GM06990 (cell line): ENCODE data around the gene ARHGAP8.

Experiments
- DNase-seq: peaks from one replicate; pipeline ENCODE4 v3.0.0-alpha.2; 2011; ENCODE audit not compliant: insufficient read length; ENCODE audit errors: extremely low read depth
- H3K27me3 ChIP-seq: replicated peaks from 2 replicates; pipeline ENCODE4 v1.6.0; 2011; ENCODE audit warnings: low read length; ENCODE audit not compliant: control insufficient read depth, insufficient read depth
- H3K36me3 ChIP-seq: 2 replicates; pipeline ENCODE4 v1.5.1; 2011; ENCODE audit warnings: low read length; ENCODE audit not compliant: control insufficient read depth, insufficient read depth
- H3K4me3 ChIP-seq: replicated peaks from 2 replicates; pipeline ENCODE4 v1.5.1; 2011; ENCODE audit warnings: low read depth, mild to moderate bottlenecking, control low read depth, low read length
- TF ChIP-seq, protein P1 (sequence below): IDR thresholded peaks from 2 replicates; pipeline ENCODE4 v1.5.1; 2011; ENCODE audit warnings: low read length, control low read depth, mild to moderate bottlenecking, inconsistent platforms; ENCODE audit not compliant: insufficient read depth, poor library complexity, severe bottlenecking

ARHGAP8 gene

DNA sequence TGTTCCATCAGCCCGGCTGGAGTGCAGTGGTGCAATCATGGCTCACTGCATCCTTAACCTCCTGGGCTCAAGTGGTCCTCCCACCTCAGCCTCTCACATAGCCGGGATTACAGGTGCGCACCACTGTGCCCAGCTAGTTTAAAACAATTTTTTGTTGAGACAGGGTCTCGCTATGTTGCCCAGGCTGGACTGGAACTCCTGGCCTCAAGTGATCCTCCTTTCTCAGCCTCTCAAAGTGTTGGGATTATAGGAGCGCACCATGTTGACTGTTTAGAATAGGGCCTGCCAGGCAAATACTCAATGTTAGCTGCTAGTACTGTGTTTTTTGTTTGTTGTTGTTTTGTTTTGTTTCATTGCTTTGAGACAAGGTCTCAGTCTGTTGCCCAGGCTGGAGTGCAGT, 66.4 kb downstream of the ARHGAP8 start:
- TF ChIP-seq, protein P1, sequence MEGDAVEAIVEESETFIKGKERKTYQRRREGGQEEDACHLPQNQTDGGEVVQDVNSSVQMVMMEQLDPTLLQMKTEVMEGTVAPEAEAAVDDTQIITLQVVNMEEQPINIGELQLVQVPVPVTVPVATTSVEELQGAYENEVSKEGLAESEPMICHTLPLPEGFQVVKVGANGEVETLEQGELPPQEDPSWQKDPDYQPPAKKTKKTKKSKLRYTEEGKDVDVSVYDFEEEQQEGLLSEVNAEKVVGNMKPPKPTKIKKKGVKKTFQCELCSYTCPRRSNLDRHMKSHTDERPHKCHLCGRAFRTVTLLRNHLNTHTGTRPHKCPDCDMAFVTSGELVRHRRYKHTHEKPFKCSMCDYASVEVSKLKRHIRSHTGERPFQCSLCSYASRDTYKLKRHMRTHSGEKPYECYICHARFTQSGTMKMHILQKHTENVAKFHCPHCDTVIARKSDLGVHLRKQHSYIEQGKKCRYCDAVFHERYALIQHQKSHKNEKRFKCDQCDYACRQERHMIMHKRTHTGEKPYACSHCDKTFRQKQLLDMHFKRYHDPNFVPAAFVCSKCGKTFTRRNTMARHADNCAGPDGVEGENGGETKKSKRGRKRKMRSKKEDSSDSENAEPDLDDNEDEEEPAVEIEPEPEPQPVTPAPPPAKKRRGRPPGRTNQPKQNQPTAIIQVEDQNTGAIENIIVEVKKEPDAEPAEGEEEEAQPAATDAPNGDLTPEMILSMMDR: no peak
- Histone ChIP-seq H3K4me3 (no peak overlapping the region), H3K36me3 (no peaks in the 10 kb centered on the region), H3K27me3 (no peaks in the 10 kb centered on the region)
- DNase-seq: no peak

DNA sequence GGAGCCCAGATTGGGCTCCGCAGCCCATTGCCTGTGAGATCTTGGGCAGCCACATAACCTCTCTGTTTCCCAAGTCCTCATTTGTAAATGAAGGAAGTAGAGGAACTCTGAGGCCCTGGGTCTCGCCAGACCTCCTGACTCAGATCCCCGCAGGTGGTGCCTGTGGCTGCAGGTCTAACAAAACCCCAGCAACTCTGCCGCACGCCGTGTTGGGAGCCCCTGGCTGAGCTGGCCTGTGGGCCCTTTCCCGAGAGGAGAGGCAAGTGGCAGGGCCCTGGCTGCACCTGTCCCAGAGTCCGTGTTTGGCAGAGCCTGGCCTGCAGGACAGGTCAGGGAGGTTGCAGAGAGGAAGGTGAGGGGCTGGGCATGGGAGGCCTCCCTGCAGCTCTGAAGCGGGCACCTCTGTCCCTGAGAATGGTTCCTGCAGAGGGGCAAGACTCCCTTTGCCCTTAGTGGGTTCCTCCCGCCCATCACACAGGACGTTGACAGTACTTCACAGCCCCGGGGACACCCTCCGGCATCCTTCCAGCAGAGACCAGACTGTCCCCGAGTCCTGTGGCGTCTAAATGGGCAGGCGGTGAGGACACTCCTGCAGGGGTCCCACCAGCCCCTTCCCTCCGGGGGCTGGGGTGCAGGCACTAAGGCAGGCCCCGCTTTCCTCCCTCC, 67.7 kb downstream of the ARHGAP8 start:
- Histone ChIP-seq H3K4me3 (no peak overlapping the region), H3K27me3 (no peaks in the 10 kb centered on the region), H3K36me3 (no peaks in the 10 kb centered on the region)
- DNase-seq: no peak
- TF ChIP-seq, protein P1: no peak

DNA sequence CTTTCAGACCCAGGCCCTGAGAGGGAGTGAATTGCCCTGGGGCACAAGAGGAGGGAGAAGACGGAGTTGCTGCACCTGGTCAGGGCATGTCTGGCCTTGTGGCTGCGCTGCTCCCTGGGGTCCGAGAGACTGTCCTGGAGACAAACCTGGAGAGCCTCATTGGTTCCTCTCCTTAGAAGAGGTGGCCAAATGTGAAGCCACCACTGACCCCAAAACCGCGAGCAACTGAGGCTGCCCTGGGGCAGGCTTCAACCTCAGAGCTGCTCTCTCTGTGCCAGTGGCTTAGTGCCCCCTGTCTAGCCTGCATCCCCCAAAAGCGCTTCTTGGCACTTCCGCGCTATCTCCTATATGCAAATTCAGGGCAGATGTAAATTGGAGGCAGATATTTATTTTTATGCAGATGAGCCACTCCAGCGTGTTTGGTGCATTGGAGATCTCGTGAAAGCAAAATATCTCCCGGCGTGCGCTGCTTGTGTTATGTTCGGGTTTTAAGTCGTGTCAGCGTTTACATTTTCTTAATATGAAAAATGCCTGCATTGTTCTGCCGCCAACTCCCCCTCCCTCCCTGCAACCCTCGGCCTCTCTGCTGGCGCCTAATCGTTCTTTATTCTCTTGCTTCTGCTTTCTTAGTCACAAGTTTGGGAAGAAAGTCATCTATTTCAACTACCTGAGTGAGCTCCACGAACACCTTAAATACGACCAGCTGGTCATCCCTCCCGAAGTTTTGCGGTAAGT, 69.5 kb downstream of the ARHGAP8 start:
- Histone ChIP-seq H3K36me3 (no peaks in the 10 kb centered on the region), H3K4me3 (no peak overlapping the region), H3K27me3 (no peaks in the 10 kb centered on the region)
- no peak for DNase-seq
- TF ChIP-seq, protein P1: no peak

DNA sequence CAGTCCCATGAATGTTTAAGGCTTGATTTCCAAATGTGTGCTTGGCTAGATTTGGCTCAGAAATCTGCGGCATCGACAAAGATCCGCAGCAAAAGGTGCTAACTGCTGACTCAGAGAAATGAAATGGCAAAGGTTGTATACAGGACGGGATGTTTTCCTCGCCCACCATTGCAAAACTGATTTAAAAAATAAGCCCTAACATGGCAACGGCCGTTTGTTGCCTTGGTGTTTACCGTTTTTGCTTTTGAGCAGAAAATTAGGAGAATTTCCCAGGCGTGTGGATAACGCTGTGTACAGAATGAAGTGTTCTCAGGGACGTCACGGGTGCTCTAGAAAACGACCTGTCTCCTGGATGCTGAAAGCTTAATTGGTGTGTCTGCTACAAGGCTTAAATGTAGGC, 70.2 kb downstream of the ARHGAP8 start:
- Histone ChIP-seq H3K4me3 (no peak overlapping the region), H3K36me3 (no peaks in the 10 kb centered on the region), H3K27me3 (no peaks in the 10 kb centered on the region)
- TF ChIP-seq, protein P1: no peak
- no peak for DNase-seq

DNA sequence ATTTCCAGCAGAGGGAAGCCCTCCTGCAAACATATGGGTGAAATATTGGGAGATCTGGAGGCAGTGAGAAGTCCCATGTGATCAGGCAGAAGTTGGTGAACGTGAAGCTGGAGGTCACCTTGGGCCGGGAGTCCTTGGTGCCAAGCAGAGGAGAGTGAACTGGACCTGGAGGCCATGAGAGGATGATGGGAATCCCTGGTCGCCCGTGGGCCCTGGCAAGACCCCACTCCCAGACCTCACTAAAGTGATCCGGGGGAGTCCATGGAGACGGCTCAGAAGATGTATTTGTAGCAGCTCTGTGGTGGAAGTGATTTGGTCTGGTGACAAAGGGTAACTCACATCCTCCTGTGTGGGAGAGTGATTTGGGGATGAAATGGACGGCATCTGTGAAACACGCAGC, 71.0 kb downstream of the ARHGAP8 start:
- no peaks in the 10 kb centered on the region for H3K36me3 ChIP-seq

More for the DNA sequence above, 71.0 kb downstream of the ARHGAP8 start:
- no peak for DNase-seq
- TF ChIP-seq, protein P1: no peak
- Histone ChIP-seq H3K4me3 (no peak overlapping the region), H3K27me3 (no peaks in the 10 kb centered on the region)
